ENCODE results near the gene GRIA1.

GRIA1 gene

DNA sequence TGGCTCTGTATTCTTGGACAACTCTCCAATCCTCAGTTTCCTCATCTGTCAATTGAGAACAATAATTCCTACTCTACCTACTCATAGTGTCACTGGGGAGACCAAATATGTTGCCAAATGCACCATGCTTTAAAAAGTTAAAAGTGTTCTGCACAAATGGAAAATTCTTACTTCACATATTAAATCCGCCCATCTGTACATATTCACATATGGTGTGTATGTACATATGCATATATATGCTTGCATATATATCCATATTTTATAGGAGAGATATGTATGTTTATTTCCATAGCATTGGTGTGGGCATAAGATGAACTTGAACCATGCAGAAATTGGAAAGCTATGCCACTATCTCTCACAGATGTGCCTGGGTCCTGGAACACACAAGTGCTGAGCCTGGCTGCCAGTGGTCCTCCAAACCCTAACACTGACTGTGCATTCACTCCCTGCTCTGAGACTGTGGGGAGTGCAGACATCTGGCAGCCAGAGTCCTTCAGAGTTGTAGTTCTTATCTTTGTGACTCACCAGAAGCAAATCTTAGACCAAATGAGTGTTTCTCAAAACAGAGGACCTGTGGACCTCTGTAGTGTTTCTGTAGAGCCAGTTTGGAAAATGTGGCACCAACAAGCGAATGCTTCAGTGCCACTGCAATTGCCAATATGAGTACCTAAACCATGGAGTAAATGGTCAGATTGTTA is 168.7 kb downstream of the GRIA1 start:
- DNase-seq (ENCODE audit: low spot score) = no peak

DNA sequence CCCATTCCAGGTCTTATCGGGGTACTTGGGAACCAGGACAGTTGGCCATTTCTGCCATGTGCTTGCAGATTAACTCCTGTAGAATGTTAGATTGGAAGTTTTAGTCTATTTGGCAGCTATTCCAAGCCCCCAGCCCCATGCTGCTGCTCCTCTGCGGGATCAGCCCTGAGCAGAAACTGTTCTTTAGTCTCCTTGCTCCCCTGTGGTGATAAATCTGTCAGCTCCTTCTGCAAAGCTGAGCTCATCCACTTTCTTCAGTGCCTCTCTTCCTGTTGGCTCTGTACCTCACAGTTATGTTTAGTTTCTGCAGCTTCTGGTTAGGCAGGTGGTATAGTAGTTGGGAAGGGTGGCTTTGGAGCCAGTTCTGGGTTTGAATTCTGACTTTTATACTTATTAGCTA is 170.4 kb downstream of the GRIA1 start:
- DNase-seq (ENCODE audit: low spot score) = no peak

DNA sequence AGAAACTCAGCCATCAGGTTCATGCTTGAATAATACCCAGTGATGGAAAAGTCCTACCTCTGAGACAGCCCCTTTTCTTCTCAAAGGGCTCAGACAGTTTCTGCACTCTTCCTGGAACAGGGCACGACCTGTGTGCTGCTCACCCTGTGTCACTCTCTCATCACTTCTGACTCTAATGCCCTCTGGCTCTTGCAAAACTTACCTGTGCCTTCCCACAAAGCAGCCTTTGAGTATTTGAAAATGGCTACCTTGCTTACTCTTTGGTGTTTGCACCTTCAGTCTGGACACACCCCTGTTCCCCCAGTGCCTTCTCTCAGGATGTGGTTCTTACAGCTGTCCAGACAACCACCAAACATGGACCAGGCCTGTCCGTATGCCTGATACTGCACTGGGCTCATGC is 171.4 kb downstream of the GRIA1 start:
- no peak for DNase-seq (ENCODE audit: low spot score)

DNA sequence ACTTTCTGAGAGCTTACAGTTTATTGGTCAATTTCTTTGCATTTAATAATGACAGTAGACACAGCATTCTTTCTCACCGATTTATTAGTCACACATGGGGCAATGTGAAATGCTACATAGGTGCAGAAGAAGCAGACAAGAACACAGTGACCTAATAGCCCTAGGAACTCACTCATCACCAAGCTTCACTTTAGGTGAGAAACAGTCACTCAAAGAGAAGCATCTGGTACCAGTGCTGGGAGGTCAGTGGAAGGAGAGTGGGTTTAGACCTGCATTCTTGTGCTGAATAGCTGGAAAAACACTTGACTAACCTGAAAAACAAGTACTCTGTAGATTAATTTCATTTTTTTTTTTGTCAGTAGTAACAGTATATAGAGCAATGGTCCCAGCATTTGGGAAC is 179.6 kb downstream of the GRIA1 start:
- no peak for DNase-seq (ENCODE audit: low spot score)

DNA sequence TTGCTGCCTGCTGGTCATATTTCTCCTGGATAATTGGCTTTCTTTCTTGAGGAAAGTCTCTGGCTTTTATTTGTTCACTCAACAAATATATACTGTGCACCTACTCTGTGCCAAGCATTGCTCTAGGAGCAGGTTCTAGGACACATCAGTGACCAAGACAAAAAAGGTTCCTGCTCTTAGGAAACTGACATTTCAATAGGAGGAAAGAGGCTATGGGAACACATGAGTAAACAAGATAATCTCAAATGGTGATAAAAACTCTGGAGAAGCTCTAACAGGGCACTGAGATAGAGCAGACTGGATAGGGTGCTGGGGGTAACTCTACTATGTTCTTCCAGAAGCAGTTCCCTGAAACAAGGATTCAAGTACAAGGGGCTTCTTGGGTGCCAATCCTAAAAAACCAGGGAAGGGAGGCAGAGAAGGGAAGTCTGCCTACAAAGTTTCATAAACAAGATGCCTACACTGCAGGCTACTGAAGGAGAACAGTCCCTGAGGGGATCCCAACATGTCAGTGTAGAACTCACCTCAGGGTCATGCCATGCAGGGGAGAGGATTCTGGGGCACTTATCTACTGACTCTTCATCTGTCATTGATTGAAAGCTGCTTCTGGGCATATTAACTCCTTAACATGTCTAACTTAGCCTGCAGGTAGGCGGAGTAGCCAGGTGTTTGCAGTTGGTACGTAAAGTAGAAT is 181.3 kb downstream of the GRIA1 start:
- no peak for DNase-seq (ENCODE audit: low spot score)

DNA sequence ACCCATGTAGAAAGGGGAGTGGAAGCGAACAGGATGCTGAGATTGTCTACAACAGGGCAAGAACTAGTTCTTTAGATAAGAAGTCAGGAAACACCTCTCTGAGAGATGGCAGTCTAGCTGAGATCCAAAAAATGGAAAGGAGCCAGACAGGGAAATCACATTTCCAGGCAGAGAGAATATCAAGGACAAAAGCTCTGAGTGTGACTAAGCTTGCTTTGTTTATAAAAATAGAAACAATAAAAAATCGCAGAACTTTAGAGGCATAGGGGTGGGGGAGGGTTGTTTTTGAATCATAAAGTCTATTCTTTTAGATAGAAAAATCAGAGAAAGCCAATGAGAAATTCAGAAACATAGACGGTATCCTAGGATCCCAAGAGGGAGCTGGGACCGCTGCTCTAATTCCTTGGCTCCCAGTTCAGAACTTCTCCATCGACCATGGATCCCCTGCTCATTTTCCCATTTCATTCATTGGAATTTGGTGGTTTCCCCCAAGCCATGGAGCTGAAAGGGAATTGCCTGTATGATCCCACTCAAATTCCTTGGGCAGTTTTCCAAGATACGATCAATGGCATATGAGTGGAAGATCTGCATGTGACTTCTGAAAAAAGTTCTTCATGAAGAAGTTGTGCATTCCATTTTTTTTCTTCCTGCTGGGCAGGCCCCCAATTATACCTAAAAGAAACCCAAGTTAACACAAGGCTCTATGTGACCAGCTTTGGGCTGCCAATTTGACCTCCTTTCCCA is 182.0 kb downstream of the GRIA1 start:
- no peak for DNase-seq (ENCODE audit: low spot score)

DNA sequence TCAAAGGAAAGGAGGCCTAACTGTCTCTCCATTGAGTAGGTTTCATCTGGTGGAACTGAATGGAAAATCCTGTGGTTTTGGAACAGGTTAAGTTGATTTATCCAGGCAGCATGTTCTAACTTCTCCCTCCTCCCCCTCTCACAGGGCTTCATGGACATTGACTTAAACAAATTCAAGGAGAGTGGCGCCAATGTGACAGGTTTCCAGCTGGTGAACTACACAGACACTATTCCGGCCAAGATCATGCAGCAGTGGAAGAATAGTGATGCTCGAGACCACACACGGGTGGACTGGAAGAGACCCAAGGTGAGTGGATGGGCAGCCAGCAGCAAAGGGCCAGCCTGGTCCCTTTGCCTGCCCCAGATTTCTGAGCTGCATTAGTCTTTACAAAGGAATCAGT is 183.9 kb downstream of the GRIA1 start:
- DNase-seq (ENCODE audit: low spot score) = no peak

DNA sequence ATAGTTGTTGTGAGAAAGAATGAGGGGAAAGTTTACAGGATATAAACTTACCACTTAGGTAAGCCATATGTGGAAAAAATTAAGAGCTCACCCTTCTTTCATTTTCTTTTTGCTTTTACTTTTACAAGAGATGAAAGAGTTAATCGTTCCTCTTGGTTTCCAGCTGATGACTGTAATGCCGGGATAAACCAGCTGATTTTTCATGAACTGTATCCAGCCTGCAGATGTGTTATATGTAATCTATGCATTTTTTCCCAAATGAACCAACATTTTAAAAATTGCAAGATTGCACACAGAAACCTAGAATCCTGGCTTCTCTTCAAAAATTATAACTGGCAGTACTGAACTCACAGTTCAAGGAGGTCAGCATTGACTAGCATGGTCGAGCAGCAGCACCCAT is 185.9 kb downstream of the GRIA1 start:
- DNase-seq (ENCODE audit: low spot score) = no peak

DNA sequence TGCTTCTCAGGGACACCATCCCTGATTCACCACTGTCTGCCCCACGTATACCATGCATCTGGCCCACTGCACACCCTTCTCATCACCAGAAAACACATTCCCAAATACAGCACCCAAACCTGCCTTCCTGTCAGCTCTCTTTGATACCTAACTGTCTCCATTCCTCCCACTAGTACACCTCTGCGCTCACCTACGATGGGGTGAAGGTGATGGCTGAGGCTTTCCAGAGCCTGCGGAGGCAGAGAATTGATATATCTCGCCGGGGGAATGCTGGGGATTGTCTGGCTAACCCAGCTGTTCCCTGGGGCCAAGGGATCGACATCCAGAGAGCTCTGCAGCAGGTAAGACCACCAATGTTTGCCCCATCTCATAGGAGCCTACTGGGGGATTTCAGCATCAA is 186.4 kb downstream of the GRIA1 start:
- peak; percentile 53 for DNase-seq (ENCODE audit: low spot score)

DNA sequence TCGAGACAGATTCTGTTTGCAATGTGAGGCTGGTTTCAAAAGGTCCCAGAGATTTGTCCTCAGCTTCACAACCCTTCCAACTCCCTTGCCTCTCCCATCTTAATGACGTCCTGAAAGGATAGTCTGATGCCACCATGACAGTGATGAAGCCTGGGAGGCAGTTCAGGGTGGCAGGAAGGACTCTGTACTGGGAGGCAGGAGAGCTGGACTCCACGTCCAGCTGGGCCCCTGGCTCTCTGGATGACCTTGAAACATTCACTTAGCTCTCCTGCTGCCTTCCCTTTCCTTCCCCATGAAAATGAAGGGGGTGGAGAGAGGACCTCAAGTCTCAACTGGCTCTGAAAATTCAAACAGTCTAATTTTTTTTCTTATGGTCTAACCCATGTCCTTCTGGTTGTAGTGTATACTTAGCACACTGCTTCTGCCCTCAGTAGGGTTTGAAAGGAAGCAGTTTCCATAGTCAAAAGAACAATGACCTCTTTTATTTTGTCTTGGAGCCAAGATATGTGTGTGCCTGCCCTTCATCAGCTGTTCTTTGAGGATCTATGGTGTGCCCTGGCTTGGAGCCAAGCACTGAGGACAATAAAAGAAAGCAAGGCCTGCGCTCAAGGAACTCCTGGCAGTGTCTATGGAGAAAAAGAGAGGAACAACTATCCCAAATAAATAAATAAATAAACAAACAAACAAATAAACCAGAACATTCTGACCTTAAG is 188.3 kb downstream of the GRIA1 start:
- DNase-seq (ENCODE audit: low spot score) = no peak

DNA sequence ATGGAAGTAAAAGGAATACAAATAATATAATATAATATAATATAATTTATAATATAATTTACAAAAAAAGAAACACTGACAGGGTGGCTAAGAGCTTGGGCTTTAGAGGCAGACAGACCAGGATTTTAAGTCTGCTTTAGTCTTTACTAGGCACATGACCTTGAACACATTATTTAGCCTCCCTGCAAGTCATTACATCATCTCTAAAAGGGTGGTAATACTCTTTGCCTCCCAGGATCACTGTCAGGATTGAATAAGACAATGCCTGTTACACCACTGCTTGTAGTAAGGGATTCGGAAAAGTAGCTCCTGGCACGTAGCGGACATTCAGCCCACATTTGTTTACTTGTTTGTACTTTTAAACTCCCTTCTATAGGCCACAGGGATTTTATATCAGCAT is 199.8 kb downstream of the GRIA1 start:
- no peak for DNase-seq (ENCODE audit: low spot score)

DNA sequence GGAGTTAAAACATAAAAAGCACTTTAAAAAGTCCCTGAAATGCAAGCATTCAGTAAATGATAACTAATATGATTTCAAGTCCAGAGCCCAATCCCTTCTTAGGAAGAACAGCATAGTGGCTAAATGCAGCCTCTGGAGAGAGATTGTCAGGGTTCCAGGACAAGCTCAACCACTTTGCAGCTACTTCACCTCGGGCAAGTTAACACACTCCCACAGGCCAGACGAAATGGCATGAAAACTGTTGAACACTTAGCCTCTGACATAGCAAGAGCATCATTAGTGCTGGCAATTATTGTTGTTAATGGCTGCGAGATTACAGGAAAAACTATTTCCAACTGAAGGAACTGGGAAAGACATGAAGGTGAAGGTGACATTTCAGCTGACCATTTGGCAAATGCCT is 205.8 kb downstream of the GRIA1 start:
- no peak for DNase-seq (ENCODE audit: low spot score)

DNA sequence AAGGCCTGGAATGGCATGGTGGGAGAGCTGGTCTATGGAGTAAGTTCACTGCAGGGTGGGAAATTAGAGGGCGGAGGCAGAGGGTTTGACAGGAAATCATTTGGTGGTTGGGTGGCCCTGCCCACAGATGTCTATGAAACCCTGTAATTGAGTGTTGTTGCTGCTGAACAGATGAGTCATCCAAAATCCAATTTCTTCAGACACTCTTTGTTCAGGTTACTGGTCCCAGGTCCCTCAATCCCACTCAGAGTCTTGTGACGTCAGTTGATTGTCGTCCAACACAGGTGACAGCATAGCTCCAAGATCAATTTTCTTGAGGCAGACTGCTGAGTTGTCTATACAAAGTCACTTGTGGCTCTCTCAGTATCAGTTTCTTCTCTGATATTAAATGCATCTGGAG is 208.6 kb downstream of the GRIA1 start:
- no peak for DNase-seq (ENCODE audit: low spot score)

DNA sequence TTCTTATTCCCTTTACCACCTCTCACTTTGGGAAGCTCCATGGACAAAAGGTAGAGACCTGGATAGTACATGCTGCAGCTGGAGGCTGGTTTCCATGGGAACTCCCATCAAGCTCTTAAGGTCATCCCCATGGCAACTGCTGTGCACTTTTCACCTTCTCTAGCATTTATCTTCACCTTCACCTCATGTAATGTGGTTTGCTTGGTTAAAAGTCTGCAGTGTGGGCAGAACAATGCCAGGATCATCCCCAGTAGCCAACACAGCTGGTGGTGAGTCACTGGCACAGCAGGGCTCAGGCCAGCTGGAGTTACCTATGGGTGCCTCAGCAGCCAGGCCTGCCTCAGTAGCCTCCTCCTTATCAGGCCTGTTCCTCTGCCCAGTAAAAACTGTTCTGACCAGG is 210.5 kb downstream of the GRIA1 start:
- no peak for DNase-seq (ENCODE audit: low spot score)

DNA sequence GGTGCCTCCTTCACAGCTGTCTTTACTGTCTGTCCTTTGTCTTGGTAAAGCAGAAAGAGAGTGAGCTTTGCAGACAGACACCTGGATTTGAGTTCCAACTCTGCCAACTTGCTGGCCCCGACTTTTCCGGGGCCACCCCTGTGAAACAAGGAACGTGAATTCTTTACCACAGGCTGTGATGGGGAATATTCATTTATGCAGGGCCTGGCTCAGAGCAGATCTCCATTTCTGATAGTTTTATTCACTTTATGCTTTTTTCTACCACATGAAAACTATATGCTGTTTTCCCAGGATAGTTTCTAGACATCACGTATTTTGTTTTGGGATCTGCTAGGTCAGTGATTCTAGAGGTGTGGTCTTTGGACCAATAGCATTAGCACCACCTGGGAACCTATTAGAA is 211.8 kb downstream of the GRIA1 start:
- no peak for DNase-seq (ENCODE audit: low spot score)

DNA sequence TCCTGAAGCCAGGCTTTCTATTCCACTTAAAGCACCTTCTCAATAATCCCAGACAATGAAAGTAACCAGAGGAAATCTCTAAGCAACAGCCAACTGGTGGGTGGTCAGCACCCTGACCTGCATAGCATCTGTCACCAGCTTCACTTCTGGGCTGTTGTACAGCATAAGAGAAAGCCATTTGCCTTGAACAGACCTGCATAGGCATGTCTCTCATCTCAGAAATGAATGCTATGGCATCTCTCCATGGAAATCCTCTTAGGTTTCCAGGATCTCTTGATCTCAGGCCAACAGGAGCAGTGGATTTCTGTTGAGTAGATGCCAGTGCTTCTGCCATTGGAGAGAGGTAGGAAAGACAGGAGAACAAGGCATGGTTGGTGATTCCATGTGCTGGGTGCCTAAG is 213.6 kb downstream of the GRIA1 start:
- no peak for DNase-seq (ENCODE audit: low spot score)

DNA sequence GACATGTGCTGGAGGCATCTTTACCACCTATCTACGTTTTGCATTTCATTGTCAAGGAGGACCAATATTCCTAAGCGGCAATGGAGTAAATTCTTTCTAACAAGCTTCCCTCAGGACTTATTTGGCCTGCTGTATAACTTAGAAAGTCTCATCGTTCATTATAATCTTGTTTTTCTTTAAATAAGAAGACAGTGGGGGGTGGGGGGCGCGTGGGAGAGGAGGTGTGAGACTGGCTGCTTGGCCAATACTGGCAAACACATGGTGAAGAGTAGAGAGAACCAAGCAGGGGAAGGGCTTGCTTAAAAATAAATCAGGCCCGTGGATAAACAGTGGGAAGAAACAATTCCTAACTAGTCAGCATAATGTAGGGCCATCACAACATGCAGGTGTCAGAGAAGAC is 217.2 kb downstream of the GRIA1 start:
- no peak for DNase-seq (ENCODE audit: low spot score)

DNA sequence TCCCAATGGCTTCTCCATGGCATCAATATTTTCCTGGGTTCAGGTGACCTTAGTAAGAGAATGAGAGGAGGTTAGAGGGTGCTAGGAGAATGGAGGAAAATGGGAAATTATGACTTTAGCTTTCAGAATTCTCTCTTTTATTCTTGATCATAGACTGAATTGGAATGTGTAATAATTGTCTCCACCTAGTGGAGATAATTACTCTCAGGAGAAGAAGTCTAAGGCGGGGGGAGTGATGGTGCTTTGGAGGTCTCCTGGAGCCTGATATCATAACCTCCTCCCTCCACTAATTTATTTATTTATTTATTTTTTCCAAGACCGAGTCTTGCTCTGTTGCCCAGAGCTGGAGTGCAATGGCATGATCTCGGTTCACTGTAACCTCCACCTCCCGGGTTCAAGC is 221.3 kb downstream of the GRIA1 start:
- DNase-seq (ENCODE audit: low spot score) = no peak

DNA sequence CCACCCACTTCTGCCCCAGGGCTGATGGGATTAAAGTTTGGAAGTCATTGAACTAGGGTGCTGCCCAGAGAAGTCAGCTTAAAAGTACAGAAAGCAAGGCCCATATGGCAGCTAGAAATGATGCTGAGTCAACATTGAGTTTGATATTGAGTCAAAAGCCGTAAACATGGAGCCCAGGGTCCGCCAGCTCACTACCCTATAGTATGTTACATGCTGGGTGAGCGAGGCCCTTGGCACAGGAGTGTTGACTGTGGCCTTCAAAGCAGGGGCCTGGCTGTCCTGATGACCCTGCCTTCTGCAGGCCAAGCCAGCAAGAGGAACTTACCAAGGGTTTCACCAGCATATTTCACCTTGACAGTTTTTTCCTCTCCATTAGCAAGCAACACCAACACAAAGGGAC is 222.5 kb downstream of the GRIA1 start:
- DNase-seq (ENCODE audit: low spot score) = no peak

DNA sequence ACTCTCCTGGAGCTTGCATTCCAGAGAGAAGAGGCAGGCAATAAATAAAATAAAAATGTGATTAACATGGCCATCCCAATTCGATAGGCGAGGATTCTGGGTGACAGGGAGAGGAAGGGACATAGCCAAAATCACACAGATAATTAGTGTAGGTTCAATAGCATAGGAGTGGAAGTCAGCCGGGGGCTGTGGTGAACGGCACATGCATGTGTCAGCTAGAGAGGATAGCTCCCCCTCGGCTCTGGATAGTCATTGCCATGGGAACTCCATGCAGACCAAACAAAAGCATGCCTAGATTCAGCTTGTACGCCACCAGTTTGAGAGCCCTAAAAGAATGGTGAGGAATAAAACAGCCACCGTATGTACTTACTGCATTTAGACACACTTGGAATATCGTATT is 223.5 kb downstream of the GRIA1 start:
- DNase-seq (ENCODE audit: low spot score) = no peak

DNA sequence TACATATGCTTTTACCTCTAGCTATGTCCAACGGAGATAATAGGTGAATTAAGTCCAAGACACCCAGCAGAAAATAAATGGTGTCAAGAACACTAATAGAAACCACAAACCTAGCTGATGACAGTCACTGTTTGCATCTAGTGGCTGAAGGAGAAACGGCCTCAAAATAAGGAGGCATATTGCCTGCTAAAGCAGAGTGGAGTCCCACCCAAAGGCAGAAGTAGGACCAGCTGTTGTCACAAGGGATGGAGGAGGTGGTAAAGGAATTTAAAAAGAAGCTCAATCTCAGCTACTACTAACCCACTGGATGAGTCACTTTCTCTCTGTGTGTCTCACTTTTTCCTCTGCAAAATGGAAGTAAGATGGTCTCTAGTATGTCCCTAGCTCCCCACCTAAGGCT is 224.3 kb downstream of the GRIA1 start:
- no peak for DNase-seq (ENCODE audit: low spot score)

DNA sequence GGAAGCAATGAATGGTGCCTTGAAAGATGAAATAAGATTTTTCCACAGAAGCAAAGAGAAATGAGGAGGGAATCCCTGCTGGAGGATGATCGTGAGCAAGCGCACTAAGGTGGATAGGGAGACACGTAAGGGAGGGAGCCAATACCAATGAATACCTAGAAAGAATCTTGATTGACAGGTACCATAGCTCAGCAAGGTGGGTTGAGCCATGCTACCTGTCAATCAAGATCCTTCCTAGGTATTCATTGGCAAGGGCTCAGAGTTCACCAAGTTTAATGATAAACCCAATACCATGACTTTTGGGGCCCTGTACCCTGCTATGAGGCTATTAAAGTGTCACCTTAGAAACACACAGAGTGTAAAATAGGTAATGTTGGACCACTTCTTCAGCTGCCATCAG is 226.8 kb downstream of the GRIA1 start:
- DNase-seq (ENCODE audit: low spot score) = no peak

DNA sequence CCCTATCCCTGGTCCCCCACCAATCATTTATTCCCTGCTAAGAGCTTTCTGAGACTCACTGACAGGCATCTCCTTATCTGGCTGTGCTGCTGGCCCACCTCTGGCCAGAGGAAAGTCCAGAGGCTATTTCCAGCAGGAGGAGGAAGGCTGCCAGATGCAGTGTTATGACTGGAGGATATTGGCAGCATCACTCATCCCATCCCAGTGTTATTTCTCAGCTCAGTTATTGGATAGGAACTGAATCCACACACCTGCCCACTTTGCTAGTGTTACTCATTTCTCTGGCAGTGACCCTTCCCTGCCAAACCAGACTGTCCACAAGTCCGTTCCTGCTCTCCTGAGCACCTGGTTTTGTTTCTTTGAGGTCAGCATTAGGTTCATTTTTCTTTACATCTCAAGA is 228.2 kb downstream of the GRIA1 start:
- DNase-seq (ENCODE audit: low spot score) = no peak
